Upper lobe of left lung (tissue), 6 donors: ENCODE results near the gene MAGT1. TPM values are rescaled to one million over a fixed set of nuclear protein-coding genes. Genes with fewer than 3 reads are reported as not detected.
A peak's percentile ranks its signal among the peaks of the same experiment; 100 is the strongest.
"Not testable (repeated sequence)": the region's sequence is repeated elsewhere in the genome, so short reads cannot be mapped to it uniquely, and the experiment has no call there.

Experiments
- ATAC-seq, 2 donors: fragments of 200-7000 bp; cut with Tn5 transposase; one replicate each; pipeline ENCODE4 v1.9.1; 2022; ENCODE audit warnings: mild to moderate bottlenecking in 2 of 2, moderate library complexity in 2 of 2; ENCODE audit not compliant: low FRiP score in 2 of 2
- DNase-seq, 2 donors: peaks; one replicate each; pipeline ENCODE4 v3.0.0-alpha.2; 2019 to 2020
- H3K27ac ChIP-seq, 4 donors: fragments of 200-600 bp; sonication (generic); one replicate each; pipeline ENCODE4 v1.5.1; 2016 to 2019
- H3K27me3 ChIP-seq, 4 donors: fragments of 200-600 bp; sonication (generic); one replicate each; pipeline ENCODE4 v1.5.1; 2017 to 2019
- H3K36me3 ChIP-seq, 4 donors: fragments of 200-600 bp; sonication (generic); one replicate each; pipeline ENCODE4 v1.5.1; 2016 to 2019
- H3K4me1 ChIP-seq, 4 donors: fragments of 200-600 bp; sonication (generic); one replicate each; pipeline ENCODE4 v1.5.1; 2018 to 2019
- H3K4me3 ChIP-seq, 4 donors: fragments of 200-600 bp; sonication (generic); one replicate each; pipeline ENCODE4 v1.5.1; 2017 to 2019; ENCODE audit warnings: mild to moderate bottlenecking in 2 of 4, moderate library complexity in 1 of 4
- H3K9me3 ChIP-seq, 4 donors: fragments of 200-600 bp; sonication (generic); one replicate each; pipeline ENCODE4 v1.5.1; 2018 to 2019
- EP300 ChIP-seq, 4 donors: sonication (generic); formaldehyde crosslinking; IDR thresholded peaks; one replicate each; pipeline ENCODE4 v1.5.1; 2017; ENCODE audit warnings: antibody characterized with exemption in 4 of 4, control low read depth in 2 of 4
- POLR2A ChIP-seq, 4 donors: fragments of 450-650 bp; IDR thresholded peaks; one replicate each; pipeline ENCODE4 v1.5.1; 2016 to 2017; ENCODE audit warnings: antibody characterized with exemption in 4 of 4, mild to moderate bottlenecking in 2 of 4
- POLR2AphosphoS5 ChIP-seq, 2 donors: sonication (generic); formaldehyde crosslinking; IDR thresholded peaks; one replicate each; pipeline ENCODE4 v1.5.1; 2017; ENCODE audit warnings: antibody characterized with exemption in 2 of 2
- WGBS, 2 donors: methylation state at CpG; one replicate each; pipeline ENCODE4 v1.1.5; 2017 to 2018; 5-methylcytosine and 5-hydroxymethylcytosine counted together
- total RNA-seq, 6 donors: library from RNA; depleted of rRNA in 4 of 6; stranded (reverse); fragments of >200 nt in 4 of 6; gene quantifications; one replicate each; pipeline versions ENCODE4 v1.1.0 to v1.2.1, GENCODE V29; 2016 to 2021
- TF ChIP-seq, protein P1 (sequence below), 6 experiments: fragments of 450-650 bp in 4 of 6; fragments of 200-600 bp in 2 of 6; sonication (generic) in 2 of 6; IDR thresholded peaks; one replicate each; pipeline ENCODE4 v1.5.1; 2016 to 2019; ENCODE audit warnings: antibody characterized with exemption in 6 of 6
- donor health status: DM: no; HTN: no; CAD: no; lungs with moderate emphysema.
- donor health status: DM: no; HTN: yes; CAD: no; lungs with severe emphysema.

Gene MAGT1
- total RNA-seq, 6 donors from 2014 or later: 26.2 to 68.2 (median 51.7) TPM

DNA sequence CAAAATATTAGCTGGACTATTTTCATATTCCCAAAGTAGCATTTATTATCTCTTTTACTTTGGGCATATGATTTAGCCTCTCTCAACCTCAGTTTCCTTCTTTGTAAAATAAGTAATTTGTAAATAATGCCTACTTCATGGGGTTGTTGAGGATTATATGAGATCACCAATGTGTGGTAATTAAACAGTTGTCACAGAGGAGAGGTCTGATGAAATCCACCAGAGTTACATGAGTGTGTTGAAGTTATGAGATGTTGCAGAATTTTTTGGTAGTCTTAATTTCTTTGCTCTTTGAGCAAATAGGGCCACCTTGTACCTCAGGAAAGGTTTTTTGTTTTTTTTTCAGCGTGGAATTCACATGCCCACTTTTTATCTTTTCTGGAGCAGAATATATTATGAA lies 5.5 kb upstream of the MAGT1 start:
- DNase-seq (no peak), ATAC-seq (no peak)
- H3K9me3 ChIP-seq: no peaks in the 10 kb centered on the region
- H3K27ac ChIP-seq: peak overlapping the region in 3 of 4 donors; percentile 80 to 86 (median 85)
- H3K4me1 ChIP-seq: peaks cover 5 to 9% (median 6%) of the 10 kb centered on the region in 4 donors
- H3K36me3 ChIP-seq: peaks cover 0 to 27% (median 0%) of the 10 kb centered on the region in 4 donors
- peak overlapping the region in 3 of 4 donors; percentile 40 to 62 (median 61) for H3K4me3 ChIP-seq
- H3K27me3 ChIP-seq: no peaks in the 10 kb centered on the region
- TF ChIP-seq, protein P1, sequence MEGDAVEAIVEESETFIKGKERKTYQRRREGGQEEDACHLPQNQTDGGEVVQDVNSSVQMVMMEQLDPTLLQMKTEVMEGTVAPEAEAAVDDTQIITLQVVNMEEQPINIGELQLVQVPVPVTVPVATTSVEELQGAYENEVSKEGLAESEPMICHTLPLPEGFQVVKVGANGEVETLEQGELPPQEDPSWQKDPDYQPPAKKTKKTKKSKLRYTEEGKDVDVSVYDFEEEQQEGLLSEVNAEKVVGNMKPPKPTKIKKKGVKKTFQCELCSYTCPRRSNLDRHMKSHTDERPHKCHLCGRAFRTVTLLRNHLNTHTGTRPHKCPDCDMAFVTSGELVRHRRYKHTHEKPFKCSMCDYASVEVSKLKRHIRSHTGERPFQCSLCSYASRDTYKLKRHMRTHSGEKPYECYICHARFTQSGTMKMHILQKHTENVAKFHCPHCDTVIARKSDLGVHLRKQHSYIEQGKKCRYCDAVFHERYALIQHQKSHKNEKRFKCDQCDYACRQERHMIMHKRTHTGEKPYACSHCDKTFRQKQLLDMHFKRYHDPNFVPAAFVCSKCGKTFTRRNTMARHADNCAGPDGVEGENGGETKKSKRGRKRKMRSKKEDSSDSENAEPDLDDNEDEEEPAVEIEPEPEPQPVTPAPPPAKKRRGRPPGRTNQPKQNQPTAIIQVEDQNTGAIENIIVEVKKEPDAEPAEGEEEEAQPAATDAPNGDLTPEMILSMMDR (IDR thresholded peaks at IDR 0.05): no peak
- TF ChIP-seq EP300 (IDR thresholded peaks at IDR 0.05): no peak
- TF ChIP-seq POLR2AphosphoS5 (IDR thresholded peaks at IDR 0.05): no peak
- no peak for TF ChIP-seq POLR2A (IDR thresholded peaks at IDR 0.05)
- WGBS, 2 donors: 61 to 76% methylated on average over 1 of the region's 1 CpG

DNA sequence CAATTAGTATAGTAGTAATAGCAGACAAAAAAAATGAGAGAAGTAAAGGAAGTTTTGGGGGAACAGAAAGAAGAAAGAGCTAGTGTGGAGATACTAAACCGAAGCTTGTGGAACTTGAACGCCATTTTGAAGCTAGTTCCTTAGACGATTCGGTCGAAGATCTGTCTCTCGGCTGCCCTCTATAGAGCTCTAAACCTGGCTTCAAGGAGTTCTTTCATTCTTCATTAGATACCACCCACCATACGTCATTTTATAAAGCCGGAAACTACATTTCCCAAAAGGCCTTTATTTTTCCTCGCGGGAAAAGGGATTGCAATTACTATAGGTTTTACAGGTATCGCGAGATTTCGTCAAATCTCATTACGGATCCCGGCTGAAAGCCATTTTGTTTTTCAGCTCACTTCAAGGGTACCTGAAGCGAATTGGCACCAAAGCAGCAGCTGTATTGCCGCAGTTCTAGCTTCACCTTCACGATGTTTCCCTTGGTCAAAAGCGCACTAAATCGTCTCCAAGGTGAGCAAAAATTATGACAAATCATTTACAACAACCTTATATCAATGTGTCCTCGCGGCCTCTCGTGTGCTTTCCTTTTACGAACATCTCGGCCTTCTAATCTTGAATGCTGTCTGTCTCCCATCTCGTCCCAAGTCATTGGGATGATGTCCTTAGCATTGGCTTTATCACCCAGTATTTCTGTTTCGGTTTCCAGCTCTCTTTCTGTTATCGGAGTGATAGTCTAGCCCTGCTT lies 4.0 kb upstream of the MAGT1 start, which contains the start of gene COX7B:
TSS of gene COX7B (plus strand) at position 388 of the 748 bp plus-strand sequence. CDS start at position 474, 86 bp downstream.
- Histone ChIP-seq H3K36me3 (peaks cover 0 to 17% (median 0%) of the 10 kb centered on the region in 4 donors), H3K4me3 (peak within 1 kb of the TSS; percentile 21 to 62 (median 50)), H3K4me1 (peaks cover 5 to 9% (median 6%) of the 10 kb centered on the region in 4 donors), H3K9me3 (no peaks in the 10 kb centered on the region), H3K27me3 (no peaks in the 10 kb centered on the region), H3K27ac (peak within 1 kb of the TSS; percentile 80 to 89 (median 86))
- WGBS, 2 donors: 0 to 32% methylated on average over 24 to 28 of the region's 28 CpGs
- peak in 1 of 2 donors; percentile 68 for DNase-seq
- peak; percentile 90 for ATAC-seq
- TF ChIP-seq EP300 (IDR thresholded peaks at IDR 0.05) (no peak), POLR2AphosphoS5 (IDR thresholded peaks at IDR 0.05) (peak; percentile 80 to 81), POLR2A (IDR thresholded peaks at IDR 0.05) (peak in 3 of 4 donors; percentile 51 to 78 (median 60))
- TF ChIP-seq, protein P1 (IDR thresholded peaks at IDR 0.05): peak in 4 of 6 experiments; percentile 17 to 25 (median 22)

DNA sequence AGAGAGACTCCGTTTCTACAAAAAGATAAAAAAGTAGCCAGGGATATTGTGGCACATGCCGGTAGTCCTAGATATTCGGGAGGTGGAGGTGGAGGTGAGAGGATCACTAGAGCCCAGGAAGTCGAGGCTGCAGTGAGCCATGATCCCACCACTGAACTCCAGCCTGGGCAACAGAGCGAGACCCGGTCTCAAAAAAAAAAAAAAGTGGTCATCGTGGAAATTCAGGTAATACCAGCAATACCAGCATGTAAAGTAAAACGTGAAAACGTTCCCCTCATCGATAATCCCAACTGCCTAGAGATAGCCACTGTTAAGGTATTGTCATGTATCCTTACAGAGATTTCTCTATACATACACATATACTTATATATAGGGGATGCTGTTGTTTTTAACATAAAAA lies 1.5 kb downstream of the MAGT1 start:
- Histone ChIP-seq H3K27ac (peak overlapping the region in 1 of 4 donors; percentile 91), H3K4me3 (peak overlapping the region in 2 of 4 donors; percentile 61 to 68), H3K36me3 (no peaks in the 10 kb centered on the region), H3K27me3 (no peaks in the 10 kb centered on the region), H3K4me1 (peaks cover 5 to 14% (median 9%) of the 10 kb centered on the region in 4 donors), H3K9me3 (no peaks in the 10 kb centered on the region)
- 71 to 80% methylated on average over 10 of the region's 10 CpGs for WGBS, 2 donors
- DNase-seq (no peak), ATAC-seq (no peak)
- TF ChIP-seq POLR2A (IDR thresholded peaks at IDR 0.05): no peak
- TF ChIP-seq, protein P1 (IDR thresholded peaks at IDR 0.05): no peak
- TF ChIP-seq POLR2AphosphoS5 (IDR thresholded peaks at IDR 0.05): no peak
- TF ChIP-seq EP300 (IDR thresholded peaks at IDR 0.05): no peak

GRCh38 chrX:77892887-77893286 lies 2.3 kb downstream of the MAGT1 start:
- Histone ChIP-seq H3K4me3 (no peak overlapping the region), H3K9me3 (no peaks in the 10 kb centered on the region), H3K4me1 (peaks cover 5 to 14% (median 9%) of the 10 kb centered on the region in 4 donors), H3K36me3 (no peaks in the 10 kb centered on the region), H3K27ac (no peak overlapping the region), H3K27me3 (no peaks in the 10 kb centered on the region)
- WGBS, 2 donors: 79 to 94% methylated on average over 2 of the region's 2 CpGs
- no peak for ATAC-seq
- DNase-seq: no peak
- TF ChIP-seq EP300 (IDR thresholded peaks at IDR 0.05) (no peak), POLR2A (IDR thresholded peaks at IDR 0.05) (no peak), POLR2AphosphoS5 (IDR thresholded peaks at IDR 0.05) (no peak)
- TF ChIP-seq, protein P1 (IDR thresholded peaks at IDR 0.05): no peak

GRCh38 chrX:77881418-77881817 lies 13.8 kb downstream of the MAGT1 start:
- not testable (repeated sequence) for H3K36me3 ChIP-seq, H3K27ac ChIP-seq, ATAC-seq, H3K4me1 ChIP-seq, DNase-seq, H3K27me3 ChIP-seq, H3K4me3 ChIP-seq, H3K9me3 ChIP-seq
- 55 to 86% methylated on average over 1 to 4 of the region's 4 CpGs for WGBS, 2 donors
